ENCODE data around the gene NDUFS8. TPM values are rescaled to one million over a fixed set of nuclear protein-coding genes. Genes with fewer than 3 reads are reported as not detected.

The NDUFS8 gene
- polyA plus RNA-seq, 3 donors, result 62.9 to 141 (median 114) TPM

DNA sequence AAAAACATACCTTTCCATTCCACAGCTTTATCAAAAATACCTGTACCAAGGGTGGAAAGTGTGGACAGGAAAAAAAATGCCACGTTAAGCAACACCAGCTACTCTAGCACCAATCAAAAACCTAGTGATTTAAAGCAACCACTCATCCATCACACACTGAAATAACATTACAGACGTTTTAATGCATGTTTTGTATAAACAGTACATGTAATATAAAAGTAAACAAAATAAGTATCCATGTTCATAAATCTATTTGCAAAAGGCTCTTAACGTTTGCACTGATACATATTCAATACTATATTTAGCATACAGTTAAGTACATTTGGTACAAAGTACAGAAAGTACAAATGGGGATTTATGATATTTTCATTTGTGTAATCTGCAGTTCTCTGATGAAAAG, 52.0 kb downstream of the NDUFS8 start:
- no peaks in the 10 kb centered on the region for H3K9me3 Mint-ChIP-seq
- intact Hi-C loops (cut with micrococcal nuclease), result no loop called here
- Histone ChIP-seq H3K79me2 (ENCODE audit: insufficient read depth, low read length) (no peaks in the 10 kb centered on the region), H3K4me1 (ENCODE audit: control insufficient read depth in 1 of 2, insufficient read depth in 2 of 2, low read length in 2 of 2) (no peaks in the 10 kb centered on the region), H3K9me3 (replicated peaks in 1 of 2; ENCODE audit: control insufficient read depth in 1 of 2, insufficient read depth in 1 of 2, low read length in 2 of 2) (no peaks in the 10 kb centered on the region), H3K27ac (ENCODE audit: low read depth in 1 of 2, low read length in 2 of 2) (no peak overlapping the region), H2AFZ (ENCODE audit: insufficient read depth, low read depth, low read length, poor library complexity, severe bottlenecking) (no peak overlapping the region), H3K36me3 (replicated peaks in 1 of 2; ENCODE audit: control insufficient read depth in 1 of 2, insufficient read depth in 2 of 2, low read length in 2 of 2) (peaks cover 10 to 36% of the 10 kb centered on the region in 2 donors), H3K9ac (ENCODE audit: insufficient read depth, low read length, poor library complexity, severe bottlenecking) (no peak overlapping the region), H4K20me1 (ENCODE audit: insufficient read depth, low read length) (no peaks in the 10 kb centered on the region), H3K4me2 (replicated peaks; ENCODE audit: extremely low read depth, low read length, poor library complexity, severe bottlenecking) (no peak overlapping the region), H3K27me3 (ENCODE audit: control insufficient read depth in 2 of 2, insufficient read depth in 2 of 2, low read length in 2 of 2) (no peaks in the 10 kb centered on the region), H3K4me3 (replicated peaks in 1 of 3; ENCODE audit: low read depth in 2 of 3, low read length in 3 of 3) (no peak overlapping the region)
- H3K4me3 Mint-ChIP-seq, result no peak overlapping the region
- no peak for DNase-seq
- H3K36me3 Mint-ChIP-seq, result peaks cover 30 to 42% of the 10 kb centered on the region in 2 donors
- H3K27me3 Mint-ChIP-seq (ENCODE audit: low read depth in 3 of 3), result no peaks in the 10 kb centered on the region
- no CpG with 5 or more reads among the region's 3 CpGs for WGBS (ENCODE audit: insufficient coverage)
- TF ChIP-seq, protein P1, sequence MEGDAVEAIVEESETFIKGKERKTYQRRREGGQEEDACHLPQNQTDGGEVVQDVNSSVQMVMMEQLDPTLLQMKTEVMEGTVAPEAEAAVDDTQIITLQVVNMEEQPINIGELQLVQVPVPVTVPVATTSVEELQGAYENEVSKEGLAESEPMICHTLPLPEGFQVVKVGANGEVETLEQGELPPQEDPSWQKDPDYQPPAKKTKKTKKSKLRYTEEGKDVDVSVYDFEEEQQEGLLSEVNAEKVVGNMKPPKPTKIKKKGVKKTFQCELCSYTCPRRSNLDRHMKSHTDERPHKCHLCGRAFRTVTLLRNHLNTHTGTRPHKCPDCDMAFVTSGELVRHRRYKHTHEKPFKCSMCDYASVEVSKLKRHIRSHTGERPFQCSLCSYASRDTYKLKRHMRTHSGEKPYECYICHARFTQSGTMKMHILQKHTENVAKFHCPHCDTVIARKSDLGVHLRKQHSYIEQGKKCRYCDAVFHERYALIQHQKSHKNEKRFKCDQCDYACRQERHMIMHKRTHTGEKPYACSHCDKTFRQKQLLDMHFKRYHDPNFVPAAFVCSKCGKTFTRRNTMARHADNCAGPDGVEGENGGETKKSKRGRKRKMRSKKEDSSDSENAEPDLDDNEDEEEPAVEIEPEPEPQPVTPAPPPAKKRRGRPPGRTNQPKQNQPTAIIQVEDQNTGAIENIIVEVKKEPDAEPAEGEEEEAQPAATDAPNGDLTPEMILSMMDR (IDR thresholded peaks at IDR 0.05), result no peak
- no peaks in the 10 kb centered on the region for H3K4me1 Mint-ChIP-seq
- no peak overlapping the region for H3K27ac Mint-ChIP-seq

DNA sequence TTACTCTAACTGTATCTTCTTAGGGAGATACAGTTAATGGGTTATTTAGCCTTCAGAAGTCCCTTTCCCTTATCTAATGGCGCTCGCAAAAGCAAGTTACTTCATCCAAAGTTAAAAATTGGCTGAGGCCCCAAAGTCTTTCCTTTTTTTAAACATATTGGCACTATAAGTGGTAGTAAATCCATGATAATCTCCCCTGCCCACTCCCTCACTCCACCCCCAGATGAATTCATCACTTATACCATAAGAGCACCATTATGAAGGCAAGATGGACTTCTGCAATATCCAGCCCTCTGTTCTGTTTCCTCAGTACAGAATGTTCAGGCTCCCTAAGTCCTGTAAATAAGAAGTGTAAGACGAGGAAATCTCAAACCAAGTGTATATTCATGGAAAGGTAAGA, 53.0 kb downstream of the NDUFS8 start:
- Mint-ChIP-seq H3K36me3 (peaks cover 21 to 34% of the 10 kb centered on the region in 2 donors), H3K9me3 (peaks cover 0 to under 1% (median 0%) of the 10 kb centered on the region in 7 donors), H3K4me1 (no peaks in the 10 kb centered on the region), H3K27ac (peak overlapping the region in 1 of 7 donors; percentile 15), H3K27me3 (ENCODE audit: low read depth in 3 of 3) (no peaks in the 10 kb centered on the region), H3K4me3 (no peak overlapping the region)
- Histone ChIP-seq H3K36me3 (replicated peaks in 1 of 2; ENCODE audit: control insufficient read depth in 1 of 2, insufficient read depth in 2 of 2, low read length in 2 of 2) (peaks cover 10 to 26% of the 10 kb centered on the region in 2 donors), H2AFZ (ENCODE audit: insufficient read depth, low read depth, low read length, poor library complexity, severe bottlenecking) (no peak overlapping the region), H3K4me1 (ENCODE audit: control insufficient read depth in 1 of 2, insufficient read depth in 2 of 2, low read length in 2 of 2) (no peaks in the 10 kb centered on the region), H4K20me1 (ENCODE audit: insufficient read depth, low read length) (no peaks in the 10 kb centered on the region), H3K9me3 (replicated peaks in 1 of 2; ENCODE audit: control insufficient read depth in 1 of 2, insufficient read depth in 1 of 2, low read length in 2 of 2) (no peaks in the 10 kb centered on the region), H3K27ac (ENCODE audit: low read depth in 1 of 2, low read length in 2 of 2) (no peak overlapping the region), H3K27me3 (ENCODE audit: control insufficient read depth in 2 of 2, insufficient read depth in 2 of 2, low read length in 2 of 2) (no peaks in the 10 kb centered on the region), H3K4me3 (replicated peaks in 1 of 3; ENCODE audit: low read depth in 2 of 3, low read length in 3 of 3) (no peak overlapping the region), H3K4me2 (replicated peaks; ENCODE audit: extremely low read depth, low read length, poor library complexity, severe bottlenecking) (no peak overlapping the region), H3K79me2 (ENCODE audit: insufficient read depth, low read length) (peaks cover 3% of the 10 kb centered on the region), H3K9ac (ENCODE audit: insufficient read depth, low read length, poor library complexity, severe bottlenecking) (no peak overlapping the region)
- TF ChIP-seq, protein P1 (IDR thresholded peaks at IDR 0.05), result no peak
- no CpG with 5 or more reads among the region's 3 CpGs for WGBS (ENCODE audit: insufficient coverage)
- intact Hi-C loops (cut with micrococcal nuclease), result no loop called here
- no peak for DNase-seq

Small RNA genes lying within 50 kb of the gene (small RNA-seq; reads per million reads assigned to genes)
- gene MIR6753 (ENCODE audit: insufficient read length, low read depth), result not detected

Other genes with a start within 250 kb of the NDUFS8 start
- gene UNC93B1, start 26.6 kb upstream of the NDUFS8 start, polyA plus RNA-seq, result 100 to 1,000 TPM; 185 to 301 (median 220) TPM
- 10 to 100 TPM; 79.8 to 89.1 (median 86.7) TPM for gene ALDH3B1, start 20.4 kb upstream of the NDUFS8 start, polyA plus RNA-seq
- 1,000 to 10,000 TPM in 1 of 3 donors, 100 to 1,000 TPM in 2; 197 to 1,286 (median 225) TPM for gene TCIRG1, start 8.3 kb downstream of the NDUFS8 start, polyA plus RNA-seq
- gene CHKA, start 90.7 kb downstream of the NDUFS8 start, polyA plus RNA-seq, result 10 to 100 TPM in 1 of 3 donors, 1 to 10 TPM in 2; 2.8 to 20.9 (median 5.7) TPM
- 10 to 100 TPM; 12.2 to 22.0 (median 19.5) TPM for gene KMT5B, start 182.6 kb downstream of the NDUFS8 start, polyA plus RNA-seq
- 10 to 100 TPM in 2 of 3 donors, 1 to 10 TPM in 1; 9.5 to 21.8 (median 12.6) TPM for gene C11orf24, start 241.3 kb downstream of the NDUFS8 start, polyA plus RNA-seq